ENCODE results near the gene CLCN2. TPM values are rescaled to one million over a fixed set of nuclear protein-coding genes. Genes with fewer than 3 reads are reported as not detected.

Gene CLCN2
- total and polyA plus RNA-seq, 2 of the 8 experiments (the other 6 are each of a cell fraction or from before 2014, with no cell fraction given): 13.7 to 16.1 TPM

DNA sequence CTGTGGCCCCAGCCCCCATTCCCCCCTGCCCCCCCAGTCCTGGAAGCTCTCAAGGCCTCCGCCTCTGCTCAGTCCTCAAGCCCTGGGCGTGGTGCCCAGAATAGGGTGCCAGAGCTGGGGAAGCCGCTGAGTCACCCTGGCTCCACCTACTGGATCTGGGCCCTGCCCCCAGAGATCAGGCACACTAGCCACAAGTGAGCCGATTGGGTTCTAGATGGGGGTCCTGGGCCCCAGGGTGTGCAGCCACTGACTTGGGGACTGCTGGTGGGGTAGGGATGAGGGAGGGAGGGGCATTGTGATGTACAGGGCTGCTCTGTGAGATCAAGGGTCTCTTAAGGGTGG is 41.3 kb downstream of the CLCN2 start:
- no peaks in the 10 kb centered on the region for H3K9me3 ChIP-seq (ENCODE audit: insufficient read depth in 2 of 2, low read depth in 1 of 2, low read length in 1 of 2)
- H2BK15ac ChIP-seq (ENCODE audit: low read length): no peak overlapping the region
- H2BK20ac ChIP-seq (ENCODE audit: low read length): no peak overlapping the region
- 89% methylated on average over 4 of the region's 4 CpGs; no CpG with 5 or more reads in 1 of the 2 experiments for WGBS, 2 experiments (ENCODE audit: extremely low coverage in 1 of 2, insufficient coverage in 1 of 2, insufficient read length in 1 of 2, insufficient replicate concordance in 2 of 2, low coverage in 1 of 2, low lambda C conversion rate in 2 of 2, missing lambda C conversion rate in 1 of 2)
- H2AFZ ChIP-seq (ENCODE audit: low read length): no peak overlapping the region
- H2AK5ac ChIP-seq (ENCODE audit: low read depth, low read length): no peak overlapping the region
- DNase-seq (ENCODE audit: low read depth in 1 of 2, low spot score in 2 of 2): no peak
- no peak overlapping the region for H3K18ac ChIP-seq (ENCODE audit: extremely low read depth, low read length)
- H3K14ac ChIP-seq (ENCODE audit: insufficient read length): no peak overlapping the region
- peaks cover 40 to 47% of the 10 kb centered on the region in 2 experiments for H4K20me1 ChIP-seq (replicated peaks in 1 of 2; ENCODE audit: control insufficient read depth in 1 of 2, insufficient read depth in 2 of 2, low read length in 2 of 2)
- H3K27ac ChIP-seq (ENCODE audit: low read depth, low read length): no peak overlapping the region; the same call in 1 of the 2 replicates
- ChIA-PET POLR2A (ENCODE audit: partially characterized antibody) (interaction anchor here (0.6 to 12.3 kb wide), 11 partner anchors 7 to 42 kb away, joined by 3 to 148 read pairs (median 4); partner anchors contain the start of gene FAM131A), CTCF (ENCODE audit: partially characterized antibody) (interaction anchor here (0.6 to 1.8 kb wide), 7 partner anchors 17 to 441 kb away, joined by 3 to 5 read pairs (median 3); no protein-coding TSS in a partner anchor)
- H3K79me1 ChIP-seq (ENCODE audit: low read depth, low read length): peaks cover 11% of the 10 kb centered on the region
- H2BK120ac ChIP-seq (replicated peaks; ENCODE audit: low read depth, low read length): no peak overlapping the region
- H3K56ac ChIP-seq (replicated peaks; ENCODE audit: insufficient read length, low read depth, low read length): no peak overlapping the region
- no peaks in the 10 kb centered on the region; the same call in 1 of the 2 replicates for H3K23me2 ChIP-seq (ENCODE audit: low read depth, low read length)
- H3K9ac ChIP-seq (replicated peaks in 1 of 4; ENCODE audit: extremely low read depth in 1 of 4, low read depth in 3 of 4, low read length in 3 of 4): no peak overlapping the region
- peaks cover 33 to 61% of the 10 kb centered on the region in 2 experiments for H3K79me2 ChIP-seq (ENCODE audit: control insufficient read depth in 1 of 2, insufficient read depth in 2 of 2, low read length in 2 of 2)
- no peak overlapping the region for H3K4ac ChIP-seq (replicated peaks; ENCODE audit: insufficient read length, low read depth, low read length)
- no peak for FAIRE-seq
- H2BK5ac ChIP-seq (ENCODE audit: low read depth, low read length): no peak overlapping the region
- no peak overlapping the region for H4K5ac ChIP-seq (ENCODE audit: insufficient read length, low read depth, low read length)
- no peak overlapping the region for H4K91ac ChIP-seq (replicated peaks; ENCODE audit: insufficient read length, low read length)
- H3K27me3 ChIP-seq (replicated peaks in 1 of 4; ENCODE audit: control insufficient read depth in 3 of 4, extremely low read depth in 1 of 4, insufficient read depth in 3 of 4, low read length in 3 of 4): no peaks in the 10 kb centered on the region
- H4K8ac ChIP-seq (ENCODE audit: extremely low read depth, insufficient read depth, low read length): no peak overlapping the region
- H3K23ac ChIP-seq (ENCODE audit: insufficient read length): no peak overlapping the region
- peaks cover 51 to 84% (median 67%) of the 10 kb centered on the region in 4 experiments for H3K36me3 ChIP-seq (ENCODE audit: control insufficient read depth in 2 of 4, insufficient read depth in 4 of 4, low read length in 3 of 4)
- H3K4me2 ChIP-seq (ENCODE audit: insufficient read depth in 1 of 2, low read depth in 2 of 2, low read length in 2 of 2): no peak overlapping the region
- no peak overlapping the region for H2BK12ac ChIP-seq (ENCODE audit: low read depth, low read length)
- H3K4me3 ChIP-seq (ENCODE audit: extremely low read depth in 1 of 4, insufficient read depth in 2 of 4, low read depth in 3 of 4, low read length in 4 of 4): no peak overlapping the region
- H3K4me1 ChIP-seq (replicated peaks in 1 of 4; ENCODE audit: control insufficient read depth in 3 of 4, insufficient read depth in 4 of 4, low read length in 3 of 4): peaks cover 3 to 9% (median 6%) of the 10 kb centered on the region in 4 experiments
- TF ChIP-seq JUN (IDR thresholded peaks at IDR 0.05; ENCODE audit: low read depth, low read length) (no peak), RXRA (IDR thresholded peaks at IDR 0.05; ENCODE audit: insufficient read depth, low read depth, low read length) (no peak), TEAD4 (IDR thresholded peaks at IDR 0.05; ENCODE audit: low read depth, low read length) (no peak), SIX5 (IDR thresholded peaks at IDR 0.05; ENCODE audit: low read depth, low read length) (no peak), NRF1 (IDR thresholded peaks at IDR 0.05; ENCODE audit: low read depth, low read length) (no peak), NANOG (IDR thresholded peaks at IDR 0.05; ENCODE audit: insufficient read depth, low read depth, low read length, poor library complexity, severe bottlenecking) (no peak), SIN3A (conservative IDR thresholded peaks at IDR 0.05 in 1 of 2, IDR thresholded peaks at IDR 0.05 in 1 of 2; ENCODE audit: low read depth in 1 of 2, low read length in 2 of 2) (no peak)
- TF ChIP-seq, protein P1, sequence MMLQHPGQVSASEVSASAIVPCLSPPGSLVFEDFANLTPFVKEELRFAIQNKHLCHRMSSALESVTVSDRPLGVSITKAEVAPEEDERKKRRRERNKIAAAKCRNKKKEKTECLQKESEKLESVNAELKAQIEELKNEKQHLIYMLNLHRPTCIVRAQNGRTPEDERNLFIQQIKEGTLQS (IDR thresholded peaks at IDR 0.05; ENCODE audit: insufficient read depth, low read depth, low read length): no peak
- TF ChIP-seq, protein P2, sequence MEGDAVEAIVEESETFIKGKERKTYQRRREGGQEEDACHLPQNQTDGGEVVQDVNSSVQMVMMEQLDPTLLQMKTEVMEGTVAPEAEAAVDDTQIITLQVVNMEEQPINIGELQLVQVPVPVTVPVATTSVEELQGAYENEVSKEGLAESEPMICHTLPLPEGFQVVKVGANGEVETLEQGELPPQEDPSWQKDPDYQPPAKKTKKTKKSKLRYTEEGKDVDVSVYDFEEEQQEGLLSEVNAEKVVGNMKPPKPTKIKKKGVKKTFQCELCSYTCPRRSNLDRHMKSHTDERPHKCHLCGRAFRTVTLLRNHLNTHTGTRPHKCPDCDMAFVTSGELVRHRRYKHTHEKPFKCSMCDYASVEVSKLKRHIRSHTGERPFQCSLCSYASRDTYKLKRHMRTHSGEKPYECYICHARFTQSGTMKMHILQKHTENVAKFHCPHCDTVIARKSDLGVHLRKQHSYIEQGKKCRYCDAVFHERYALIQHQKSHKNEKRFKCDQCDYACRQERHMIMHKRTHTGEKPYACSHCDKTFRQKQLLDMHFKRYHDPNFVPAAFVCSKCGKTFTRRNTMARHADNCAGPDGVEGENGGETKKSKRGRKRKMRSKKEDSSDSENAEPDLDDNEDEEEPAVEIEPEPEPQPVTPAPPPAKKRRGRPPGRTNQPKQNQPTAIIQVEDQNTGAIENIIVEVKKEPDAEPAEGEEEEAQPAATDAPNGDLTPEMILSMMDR (IDR thresholded peaks at IDR 0.05; ENCODE audit: control extremely low read depth in 1 of 3, insufficient read depth in 1 of 3, low read depth in 1 of 3, low read length in 3 of 3): no peak
- TF ChIP-seq, protein P3, sequence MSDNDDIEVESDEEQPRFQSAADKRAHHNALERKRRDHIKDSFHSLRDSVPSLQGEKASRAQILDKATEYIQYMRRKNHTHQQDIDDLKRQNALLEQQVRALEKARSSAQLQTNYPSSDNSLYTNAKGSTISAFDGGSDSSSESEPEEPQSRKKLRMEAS (IDR thresholded peaks at IDR 0.05): no peak
